ENCODE results near the gene SULT1B1. TPM values are rescaled to one million over a fixed set of nuclear protein-coding genes. Genes with fewer than 3 reads are reported as not detected.

SULT1B1 gene
- total RNA-seq, 1 donor from 2014 or later: not detected

DNA sequence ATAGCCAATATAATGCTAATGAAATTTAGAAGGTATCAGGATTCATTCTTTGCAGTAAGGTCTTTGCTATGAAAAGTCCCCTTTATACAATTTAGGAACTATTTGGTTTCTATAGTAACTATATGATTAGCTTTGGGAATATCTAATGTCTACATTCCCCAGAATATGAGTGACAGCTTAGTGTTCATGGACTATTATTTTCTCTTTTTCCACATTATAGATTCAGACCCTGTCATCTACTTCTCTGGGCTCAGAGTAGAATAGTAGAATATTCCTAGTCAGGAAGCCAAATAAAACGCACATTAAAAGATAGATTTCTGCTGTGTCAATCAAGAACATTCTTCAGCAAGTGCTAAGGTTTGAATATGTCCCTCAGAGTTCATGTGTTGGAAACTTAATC is 26.1 kb upstream of the SULT1B1 start:
- no peaks in the 10 kb centered on the region for H3K27me3 ChIP-seq (ENCODE audit: control insufficient read depth, insufficient read depth, low read length)
- no peak for DNase-seq (ENCODE audit: low read depth)
- H3K36me3 ChIP-seq (ENCODE audit: control insufficient read depth, insufficient read depth, low read length): no peaks in the 10 kb centered on the region
- no peak overlapping the region for H3K4me3 ChIP-seq (ENCODE audit: low read depth, low read length)
- TF ChIP-seq, protein P1, sequence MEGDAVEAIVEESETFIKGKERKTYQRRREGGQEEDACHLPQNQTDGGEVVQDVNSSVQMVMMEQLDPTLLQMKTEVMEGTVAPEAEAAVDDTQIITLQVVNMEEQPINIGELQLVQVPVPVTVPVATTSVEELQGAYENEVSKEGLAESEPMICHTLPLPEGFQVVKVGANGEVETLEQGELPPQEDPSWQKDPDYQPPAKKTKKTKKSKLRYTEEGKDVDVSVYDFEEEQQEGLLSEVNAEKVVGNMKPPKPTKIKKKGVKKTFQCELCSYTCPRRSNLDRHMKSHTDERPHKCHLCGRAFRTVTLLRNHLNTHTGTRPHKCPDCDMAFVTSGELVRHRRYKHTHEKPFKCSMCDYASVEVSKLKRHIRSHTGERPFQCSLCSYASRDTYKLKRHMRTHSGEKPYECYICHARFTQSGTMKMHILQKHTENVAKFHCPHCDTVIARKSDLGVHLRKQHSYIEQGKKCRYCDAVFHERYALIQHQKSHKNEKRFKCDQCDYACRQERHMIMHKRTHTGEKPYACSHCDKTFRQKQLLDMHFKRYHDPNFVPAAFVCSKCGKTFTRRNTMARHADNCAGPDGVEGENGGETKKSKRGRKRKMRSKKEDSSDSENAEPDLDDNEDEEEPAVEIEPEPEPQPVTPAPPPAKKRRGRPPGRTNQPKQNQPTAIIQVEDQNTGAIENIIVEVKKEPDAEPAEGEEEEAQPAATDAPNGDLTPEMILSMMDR (IDR thresholded peaks at IDR 0.05; ENCODE audit: insufficient read depth, low read length, poor library complexity, severe bottlenecking): no peak

GRCh38 chr4:69785211-69785831 is 24.9 kb upstream of the SULT1B1 start:
- TF ChIP-seq, protein P1 (IDR thresholded peaks at IDR 0.05; ENCODE audit: insufficient read depth, low read length, poor library complexity, severe bottlenecking): no peak
- Histone ChIP-seq H3K27me3 (ENCODE audit: control insufficient read depth, insufficient read depth, low read length) (no peaks in the 10 kb centered on the region), H3K4me3 (ENCODE audit: low read depth, low read length) (no peak overlapping the region), H3K36me3 (ENCODE audit: control insufficient read depth, insufficient read depth, low read length) (no peaks in the 10 kb centered on the region)
- DNase-seq (ENCODE audit: low read depth): no peak

GRCh38 chr4:69782651-69783310 is 22.4 kb upstream of the SULT1B1 start:
- Histone ChIP-seq H3K4me3 (ENCODE audit: low read depth, low read length) (no peak overlapping the region), H3K27me3 (ENCODE audit: control insufficient read depth, insufficient read depth, low read length) (no peaks in the 10 kb centered on the region), H3K36me3 (ENCODE audit: control insufficient read depth, insufficient read depth, low read length) (no peaks in the 10 kb centered on the region)
- DNase-seq (ENCODE audit: low read depth): no peak
- TF ChIP-seq, protein P1 (IDR thresholded peaks at IDR 0.05; ENCODE audit: insufficient read depth, low read length, poor library complexity, severe bottlenecking): no peak

- TF ChIP-seq, protein P1 (IDR thresholded peaks at IDR 0.05; ENCODE audit: insufficient read depth, low read length, poor library complexity, severe bottlenecking): no peak
- H3K4me3 ChIP-seq (ENCODE audit: low read depth, low read length): no peak overlapping the region
- DNase-seq (ENCODE audit: low read depth): no peak
- H3K36me3 ChIP-seq (ENCODE audit: control insufficient read depth, insufficient read depth, low read length): no peaks in the 10 kb centered on the region
- H3K27me3 ChIP-seq (ENCODE audit: control insufficient read depth, insufficient read depth, low read length): no peaks in the 10 kb centered on the region
These were observed 21.3 kb upstream of the SULT1B1 start for GRCh38 chr4:69781458-69782418.

- Histone ChIP-seq H3K27me3 (ENCODE audit: control insufficient read depth, insufficient read depth, low read length) (no peaks in the 10 kb centered on the region), H3K36me3 (ENCODE audit: control insufficient read depth, insufficient read depth, low read length) (no peaks in the 10 kb centered on the region), H3K4me3 (ENCODE audit: low read depth, low read length) (no peak overlapping the region)
- TF ChIP-seq, protein P1 (IDR thresholded peaks at IDR 0.05; ENCODE audit: insufficient read depth, low read length, poor library complexity, severe bottlenecking): no peak
- no peak for DNase-seq (ENCODE audit: low read depth)
These were observed 19.7 kb upstream of the SULT1B1 start for GRCh38 chr4:69780141-69780540.
